KOPT-K1 (cell line): ENCODE measurements around the gene CMPK2.
"Not testable (repeated sequence)": the region's sequence is repeated elsewhere in the genome, so short reads cannot be mapped to it uniquely, and the experiment has no call there.

Experiments
- H3K27ac ChIP-seq: fragments of 200-600 bp; sonication (generic); 2 replicates; pipeline ENCODE4 v1.5.1; 2016; ENCODE audit warnings: antibody characterized with exemption, mild to moderate bottlenecking, low read depth, low read length; ENCODE audit not compliant: poor library complexity, severe bottlenecking
- H3K36me3 ChIP-seq: fragments of 200-600 bp; sonication (generic); 2 replicates; pipeline ENCODE4 v1.5.1; 2017; ENCODE audit warnings: antibody characterized with exemption, mild to moderate bottlenecking, low read length, moderate library complexity; ENCODE audit not compliant: insufficient read depth
- H3K9me3 ChIP-seq: fragments of 200-600 bp; sonication (generic); 2 replicates; pipeline ENCODE4 v1.5.1; 2017; ENCODE audit warnings: antibody characterized with exemption, low read length, mild to moderate bottlenecking; ENCODE audit not compliant: insufficient read depth, poor library complexity, severe bottlenecking

CMPK2 gene

GRCh38 chr2:6865346-6866274 is at the start of gene CMPK2:
Gene CMPK2, minus strand, starts transcription at chr2:6865907. Its CDS starts 211 bp downstream, at chr2:6865696.
- peaks cover 34% of the 10 kb centered on the region for H3K36me3 ChIP-seq
- peak within 1 kb of the TSS; percentile 91 for H3K27ac ChIP-seq
- peaks cover 11% of the 10 kb centered on the region for H3K9me3 ChIP-seq

GRCh38 chr2:6915399-6915798 is 49.7 kb upstream of the CMPK2 start:
- Histone ChIP-seq H3K27ac (peak overlapping the region; percentile 40), H3K9me3 (no peaks in the 10 kb centered on the region), H3K36me3 (no peaks in the 10 kb centered on the region; the same call in 1 of the 2 replicates)

- Histone ChIP-seq H3K9me3 (no peaks in the 10 kb centered on the region), H3K36me3 (no peaks in the 10 kb centered on the region; the same call in 1 of the 2 replicates), H3K27ac (peak overlapping the region; percentile 40)
These were observed 49.1 kb upstream of the CMPK2 start for GRCh38 chr2:6914828-6915227.

- Histone ChIP-seq H3K9me3 (no peaks in the 10 kb centered on the region), H3K36me3 (no peaks in the 10 kb centered on the region), H3K27ac (peak overlapping the region; percentile 29)
These were observed 47.9 kb upstream of the CMPK2 start for GRCh38 chr2:6913415-6914157.

GRCh38 chr2:6911721-6912120 is 46.0 kb upstream of the CMPK2 start:
- peak overlapping the region; percentile 82 for H3K27ac ChIP-seq
- H3K36me3 ChIP-seq: no peaks in the 10 kb centered on the region
- no peaks in the 10 kb centered on the region for H3K9me3 ChIP-seq

GRCh38 chr2:6909431-6910385 is 44.0 kb upstream of the CMPK2 start:
- Histone ChIP-seq H3K9me3 (no peaks in the 10 kb centered on the region), H3K36me3 (no peaks in the 10 kb centered on the region), H3K27ac (peak overlapping the region; percentile 82)

- Histone ChIP-seq H3K36me3 (no peaks in the 10 kb centered on the region), H3K9me3 (no peaks in the 10 kb centered on the region), H3K27ac (peak overlapping the region; percentile 82)
These were observed 42.6 kb upstream of the CMPK2 start for GRCh38 chr2:6908291-6908690.

GRCh38 chr2:6906165-6906741 is 40.5 kb upstream of the CMPK2 start:
- no peaks in the 10 kb centered on the region for H3K36me3 ChIP-seq
- H3K27ac ChIP-seq: no peak overlapping the region

GRCh38 chr2:6905668-6906067 is 40.0 kb upstream of the CMPK2 start:
- Histone ChIP-seq H3K27ac (no peak overlapping the region), H3K36me3 (no peaks in the 10 kb centered on the region), H3K9me3 (peaks cover 14% of the 10 kb centered on the region)

More at GRCh38 chr2:6906165-6906741, 40.5 kb upstream of the CMPK2 start:
- peaks cover 14% of the 10 kb centered on the region for H3K9me3 ChIP-seq

GRCh38 chr2:6902581-6902980 is 36.9 kb upstream of the CMPK2 start:
- H3K36me3 ChIP-seq, H3K27ac ChIP-seq: not testable (repeated sequence)
- H3K9me3 ChIP-seq: peaks cover 14% of the 10 kb centered on the region

- peaks cover 35% of the 10 kb centered on the region for H3K36me3 ChIP-seq
- H3K27ac ChIP-seq: no peak overlapping the region
- H3K9me3 ChIP-seq: peaks cover 5% of the 10 kb centered on the region
These were observed 31.4 kb upstream of the CMPK2 start for GRCh38 chr2:6896930-6897759.

GRCh38 chr2:6893876-6894482 is 28.3 kb upstream of the CMPK2 start:
- Histone ChIP-seq H3K36me3 (peaks cover 47% of the 10 kb centered on the region), H3K9me3 (no peaks in the 10 kb centered on the region), H3K27ac (no peak overlapping the region)

GRCh38 chr2:6888724-6889123 is 23.0 kb upstream of the CMPK2 start:
- Histone ChIP-seq H3K27ac (peak overlapping the region; percentile 64), H3K9me3 (no peaks in the 10 kb centered on the region), H3K36me3 (peaks cover 42% of the 10 kb centered on the region)
